Activated T-cell treated with anti-CD3 and anti-CD28 coated beads, Interleukin-2, amount 50 U/mL, for 1 hour (primary cell): ENCODE measurements around the gene SCN3B.
A peak's percentile ranks its signal among the peaks of the same experiment; 100 is the strongest.

Experiments used
- DNase-seq: peaks from one replicate; pipeline ENCODE4 v3.0.0-alpha.2; 2020

SCN3B gene

DNA sequence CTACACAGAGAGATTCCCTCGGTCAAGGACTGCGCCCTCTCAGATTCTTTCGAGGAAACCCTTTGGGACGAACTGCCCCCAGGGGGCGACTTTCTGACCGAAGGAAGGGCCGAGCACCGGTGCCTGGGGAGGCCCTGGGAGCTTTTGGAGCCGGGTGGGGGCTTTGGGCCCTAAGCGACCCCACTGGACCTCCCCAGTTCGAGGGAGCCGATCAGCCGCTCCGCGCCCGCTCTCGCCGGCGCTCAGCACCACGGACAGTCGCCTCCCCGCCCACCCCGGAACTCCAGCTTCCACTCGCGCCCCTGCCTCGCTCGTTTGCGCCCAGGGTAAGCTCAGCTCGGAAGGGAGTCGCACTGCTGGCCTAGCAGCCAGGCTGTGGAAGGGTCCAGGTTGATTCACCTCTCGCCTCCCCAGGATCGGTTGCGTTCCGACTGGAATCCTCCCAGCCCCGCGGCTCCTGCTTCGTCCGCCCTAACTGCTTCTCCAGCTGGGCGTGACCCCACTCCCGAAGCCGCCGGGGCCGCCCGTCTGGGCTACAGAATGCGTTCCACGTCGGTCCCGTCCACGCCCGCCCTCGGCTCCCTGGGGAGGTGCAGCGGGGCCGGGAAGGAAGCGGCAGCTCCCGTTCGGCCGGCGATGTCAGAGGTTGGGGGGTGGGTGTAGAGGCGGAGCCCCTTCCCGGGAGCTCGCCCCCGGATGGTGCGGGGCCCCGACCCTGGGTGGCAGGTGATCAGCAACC lies 428 bp downstream of the SCN3B start:
- peak; percentile 34 for DNase-seq

GRCh38 chr11:123653483-123653826 lies 969 bp downstream of the SCN3B start:
- no peak for DNase-seq

DNA sequence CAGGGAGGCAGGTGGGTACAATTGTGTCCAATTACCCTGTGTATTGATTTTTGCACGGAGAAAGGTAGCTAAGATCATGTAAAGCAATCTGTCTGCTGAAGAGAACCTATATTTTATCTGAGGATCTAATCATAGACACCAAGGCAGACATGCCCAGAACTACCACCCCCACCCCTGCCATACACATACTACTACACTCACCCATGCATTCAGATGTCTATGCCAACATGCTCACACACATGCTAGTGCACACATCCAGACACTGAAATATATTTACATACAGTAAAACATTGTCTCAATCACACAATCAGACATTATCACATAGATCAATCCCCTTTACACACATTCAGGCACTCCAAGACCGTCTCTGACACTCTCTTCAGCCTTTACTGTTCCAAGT lies 1.8 kb downstream of the SCN3B start:
- DNase-seq: no peak

GRCh38 chr11:123650901-123651300 lies 3.5 kb downstream of the SCN3B start:
- DNase-seq: no peak

- no peak for DNase-seq
Observed at GRCh38 chr11:123645286-123645975, 9.0 kb downstream of the SCN3B start.

GRCh38 chr11:123642435-123642834 lies 12.0 kb downstream of the SCN3B start:
- no peak for DNase-seq

DNA sequence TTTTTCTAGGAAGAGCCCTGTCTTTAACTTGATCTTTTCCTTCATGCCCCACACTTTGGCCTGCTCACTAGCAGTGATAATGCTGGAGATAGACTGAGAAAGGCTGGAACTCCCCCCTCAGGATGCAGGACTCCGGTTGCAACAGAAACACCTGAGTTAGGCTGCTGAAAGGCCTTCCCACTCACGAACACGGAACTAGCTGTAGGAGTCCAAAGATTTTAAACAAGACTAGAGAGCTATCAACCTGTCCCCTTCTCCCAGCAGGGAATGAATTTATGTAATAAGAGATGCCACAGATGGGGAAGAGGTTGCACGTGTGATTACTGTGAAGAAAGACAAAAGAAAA lies 13.0 kb downstream of the SCN3B start:
- DNase-seq: no peak

DNA sequence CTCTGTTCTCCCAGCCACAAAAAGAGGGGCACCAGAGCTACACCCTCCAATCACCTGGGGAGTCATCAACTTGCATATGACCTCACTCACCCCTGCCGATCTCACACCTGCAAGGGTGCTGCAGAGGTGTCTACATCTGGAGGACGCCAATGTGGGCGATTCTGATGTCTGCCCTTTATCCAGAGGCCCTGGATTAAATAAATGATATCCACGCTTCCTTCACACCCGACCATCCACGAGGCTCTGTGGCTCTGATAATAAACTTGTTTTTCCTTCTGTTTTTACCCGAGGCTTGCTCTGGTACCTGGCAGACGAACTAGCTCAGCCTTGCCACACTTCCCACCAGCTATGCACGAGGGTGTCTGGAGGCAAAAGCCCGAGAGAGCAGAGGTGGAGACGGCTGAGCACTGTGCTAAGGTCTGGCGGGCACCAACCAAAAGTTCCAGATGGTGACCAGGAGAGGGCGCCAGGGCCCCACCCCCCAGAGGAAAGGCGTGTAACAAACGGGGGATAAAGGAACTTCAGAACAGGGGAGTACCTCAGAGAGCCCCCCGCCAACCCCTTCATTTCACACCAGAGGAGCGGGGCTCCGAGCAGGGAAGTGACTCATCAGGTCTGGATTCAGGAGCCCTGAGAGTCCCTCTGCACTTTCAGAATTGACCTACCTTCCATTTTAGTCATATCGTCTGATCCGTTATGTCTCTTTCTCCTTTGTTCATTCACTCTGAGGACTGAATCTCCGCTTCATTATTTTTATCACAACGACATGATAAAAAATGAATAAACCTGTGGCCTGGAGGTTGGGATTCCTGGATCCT lies 13.5 kb downstream of the SCN3B start:
- DNase-seq: peak; percentile 66

DNA sequence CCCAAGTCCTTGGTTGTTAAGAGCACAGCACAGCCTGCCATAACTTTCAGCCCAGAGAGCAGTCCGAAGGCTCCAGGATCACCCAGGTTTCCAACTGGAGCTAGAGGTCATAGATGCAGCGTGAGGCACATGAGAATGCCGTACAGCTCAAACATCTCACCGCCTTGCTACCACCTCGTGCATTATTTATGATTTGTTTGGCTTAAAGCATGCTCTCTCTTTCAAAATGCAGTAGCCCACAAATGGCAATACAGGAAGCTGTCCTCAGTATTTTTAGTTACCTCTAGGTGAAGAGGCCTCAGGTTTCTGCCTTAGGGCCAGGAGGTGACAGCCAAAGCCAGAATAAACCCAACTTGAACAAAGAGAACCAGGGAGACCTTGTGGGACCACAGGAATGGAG lies 14.4 kb downstream of the SCN3B start:
- no peak for DNase-seq

GRCh38 chr11:123630126-123630608 lies 24.3 kb downstream of the SCN3B start:
- DNase-seq: no peak

DNA sequence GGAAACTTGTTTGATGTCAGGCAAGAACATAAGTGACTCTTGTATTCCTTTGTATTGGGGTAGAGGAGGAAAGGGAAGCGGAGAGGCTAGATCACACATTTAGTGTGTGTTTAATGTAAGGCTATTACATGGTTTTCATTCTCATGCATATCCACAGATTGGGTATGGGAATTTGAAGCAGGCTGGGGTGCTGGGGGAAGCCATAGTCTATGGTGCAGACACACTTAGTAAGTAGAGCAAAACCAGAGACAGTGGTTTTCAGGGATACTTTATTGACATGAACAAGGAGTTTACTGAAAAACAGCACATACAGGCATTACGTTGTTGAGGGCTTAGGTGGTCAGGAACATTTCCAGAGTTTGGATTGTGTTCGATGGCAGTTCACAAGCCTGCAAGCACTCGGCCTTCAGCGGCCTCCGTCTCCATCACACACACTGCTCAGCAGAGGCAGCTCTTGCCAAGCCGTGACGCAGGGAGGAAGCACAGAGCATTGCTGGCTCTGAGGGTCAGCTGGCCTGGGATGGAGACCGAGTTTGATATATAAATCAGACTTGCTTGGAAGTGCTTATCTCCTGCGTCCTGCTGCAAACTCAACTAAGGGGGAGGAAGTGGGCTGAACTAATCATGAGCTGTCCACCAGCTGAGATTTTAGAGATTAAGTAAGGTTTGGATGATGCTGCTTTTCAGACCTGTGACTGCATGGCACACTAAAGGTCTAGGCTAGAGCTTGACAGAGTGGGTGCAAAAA lies 25.3 kb downstream of the SCN3B start:
- no peak for DNase-seq

DNA sequence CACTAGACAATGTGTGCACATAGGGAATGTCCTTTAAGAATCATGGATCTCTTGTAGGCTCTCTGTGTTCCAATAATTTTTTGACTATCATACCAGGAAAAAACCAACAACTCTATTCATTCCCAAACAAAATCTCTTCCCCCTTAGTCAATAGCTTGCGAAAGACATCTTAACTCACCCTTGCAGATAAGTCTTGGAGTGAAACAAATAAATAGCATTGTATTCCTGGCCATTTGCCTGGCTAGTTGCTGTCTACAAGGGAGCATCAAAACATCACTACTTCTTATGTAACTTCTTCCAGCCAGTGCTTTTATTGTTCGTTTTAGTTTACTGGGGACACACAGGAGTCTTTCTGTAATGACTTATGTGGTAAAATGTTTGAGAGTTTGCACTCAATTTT lies 29.4 kb downstream of the SCN3B start:
- no peak for DNase-seq

DNA sequence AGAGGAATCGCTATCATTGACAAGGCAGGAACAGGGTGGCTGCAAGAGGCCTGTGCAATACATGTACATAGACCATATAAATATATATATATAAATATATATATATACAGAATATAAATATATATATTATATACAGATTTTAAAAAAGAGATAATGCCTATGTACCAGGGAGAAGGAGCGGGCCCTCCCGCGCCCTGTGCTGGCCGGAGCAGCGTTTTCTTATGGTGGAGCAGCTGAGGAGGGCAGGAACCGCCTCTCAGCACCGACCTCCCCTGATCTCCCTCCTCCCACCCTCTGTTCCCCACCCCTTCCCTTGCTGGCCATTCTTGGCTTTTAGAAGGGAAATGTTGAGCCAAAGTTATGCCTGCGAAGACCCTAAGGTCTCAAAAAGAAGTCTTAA lies 31.8 kb downstream of the SCN3B start:
- DNase-seq: no peak

- DNase-seq: no peak
Observed at GRCh38 chr11:123616505-123617198, 37.8 kb downstream of the SCN3B start.

DNA sequence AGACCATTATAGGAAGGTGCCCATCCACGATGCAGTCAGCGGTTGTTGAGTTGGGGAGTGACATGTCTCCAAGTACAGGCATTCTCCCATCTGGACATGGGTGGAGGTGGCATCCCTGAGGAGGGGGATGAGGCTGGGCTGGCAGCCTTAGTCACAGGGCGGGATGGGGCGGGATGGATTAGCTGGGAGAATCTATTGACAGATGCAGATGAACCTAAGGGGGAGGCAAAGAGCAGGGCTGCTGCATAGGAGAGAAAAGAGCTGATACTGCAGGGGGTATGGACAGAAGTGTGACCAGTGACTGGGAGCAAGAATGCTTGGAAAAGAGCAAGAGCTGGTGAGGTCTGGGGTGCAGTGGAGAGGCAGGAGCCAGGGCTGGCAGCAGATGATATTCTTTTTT lies 42.7 kb downstream of the SCN3B start:
- DNase-seq: no peak

DNA sequence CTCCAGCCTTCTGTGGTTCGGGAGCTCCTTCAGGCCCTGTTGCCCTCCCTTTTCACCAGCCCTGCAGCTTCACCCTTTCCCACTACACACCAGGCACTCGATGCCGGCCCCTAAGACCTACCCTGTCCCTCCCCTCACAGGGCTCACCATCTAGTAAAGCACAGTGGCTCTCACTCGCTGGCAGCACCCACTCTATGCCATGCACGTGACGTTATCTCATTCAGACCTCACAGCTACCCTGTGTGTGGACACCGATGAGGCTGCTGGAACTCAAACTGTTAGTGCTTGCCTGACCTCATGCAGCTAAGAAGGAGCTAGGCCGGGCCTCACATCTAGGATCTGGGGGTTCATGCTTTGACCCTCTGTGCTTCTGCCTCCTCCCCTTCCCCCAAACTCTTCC lies 45.5 kb downstream of the SCN3B start:
- DNase-seq: no peak

DNA sequence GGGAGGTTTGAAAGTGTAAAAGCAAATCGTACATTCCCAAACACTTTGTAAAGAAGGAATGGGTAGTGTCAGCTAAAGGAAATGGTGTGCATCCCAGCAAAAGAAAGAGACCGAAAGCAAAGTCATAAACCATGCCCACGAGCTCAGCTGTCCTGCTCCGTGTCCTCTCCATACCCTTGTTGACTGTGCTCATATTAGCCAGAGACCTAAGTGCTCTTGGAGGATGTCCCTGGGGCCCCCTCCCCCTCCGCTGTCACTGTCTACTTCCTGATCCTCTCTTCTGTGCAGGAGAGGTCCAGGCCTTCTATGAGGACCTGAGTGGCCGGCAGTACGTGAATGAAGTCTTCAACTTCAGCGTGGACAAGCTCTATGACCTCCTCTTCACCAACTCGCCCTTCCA lies 46.1 kb downstream of the SCN3B start:
- DNase-seq: no peak

- no peak for DNase-seq
Observed at GRCh38 chr11:123607781-123608180, 46.6 kb downstream of the SCN3B start.

DNA sequence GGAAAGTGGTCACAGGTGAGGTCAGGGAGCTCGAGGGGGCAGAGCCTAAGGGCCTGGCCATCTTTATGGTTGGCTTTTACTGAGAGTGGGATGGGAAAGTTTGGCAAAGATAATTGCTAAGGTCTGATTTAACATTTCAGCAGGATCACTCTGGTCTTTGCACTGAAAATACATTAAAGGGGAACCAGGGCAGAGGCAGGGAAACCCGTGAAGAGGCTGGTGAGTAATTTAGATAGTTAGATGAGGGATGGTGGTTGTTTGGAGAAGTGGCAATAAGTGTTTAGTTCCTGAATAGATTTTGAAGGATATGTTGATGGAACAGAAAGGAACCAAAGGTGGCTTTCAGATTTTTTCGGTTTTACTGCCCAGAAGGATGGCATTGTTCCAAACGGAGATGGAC lies 50.8 kb downstream of the SCN3B start:
- DNase-seq: no peak

GRCh38 chr11:123601743-123602142 lies 52.7 kb downstream of the SCN3B start:
- no peak for DNase-seq

DNA sequence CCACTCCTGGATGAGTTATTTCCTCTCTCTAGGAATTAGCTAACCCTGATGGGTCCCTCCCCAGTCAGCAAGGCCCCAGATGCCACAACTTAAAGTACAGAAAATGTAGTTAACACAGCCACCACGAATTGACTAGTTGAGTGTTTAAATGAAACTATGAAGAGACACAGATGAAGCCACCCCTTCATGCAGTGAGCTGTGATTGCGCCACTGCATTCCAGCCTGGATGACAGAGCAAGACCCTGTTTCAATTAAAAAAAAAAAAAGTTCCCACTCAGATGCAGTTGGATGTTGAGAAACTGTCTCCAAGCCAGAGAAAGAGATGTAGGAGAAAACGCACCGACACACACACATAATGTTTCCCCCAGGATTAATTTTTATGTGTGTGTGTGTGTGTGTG lies 53.3 kb downstream of the SCN3B start:
- DNase-seq: no peak

DNA sequence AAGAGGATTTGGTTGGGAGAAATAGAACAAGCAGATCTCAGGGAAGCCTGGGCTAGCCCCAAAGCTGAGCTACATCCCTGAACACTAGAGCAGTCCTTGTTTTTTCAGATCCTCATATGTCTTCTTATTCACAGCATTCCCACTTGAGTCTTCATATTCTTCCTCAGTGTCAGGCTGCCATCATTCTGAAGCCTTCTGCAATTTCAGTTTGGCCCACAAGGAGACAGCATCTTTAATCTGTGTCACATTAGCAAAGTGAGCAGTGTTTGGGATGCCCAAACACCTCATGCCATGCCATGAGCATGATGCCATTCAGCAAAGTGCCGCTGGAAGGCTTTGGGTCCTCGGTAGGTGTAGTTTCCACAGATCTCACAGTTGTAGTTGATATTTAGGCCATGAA lies 56.6 kb downstream of the SCN3B start:
- no peak for DNase-seq

GRCh38 chr11:123594921-123595320 lies 59.5 kb downstream of the SCN3B start:
- no peak for DNase-seq
